GM23248 (cell line): Measurements from ENCODE around the gene MAP2. TPM values are rescaled to one million over a fixed set of nuclear protein-coding genes. Genes with fewer than 3 reads are reported as not detected.
A peak's percentile ranks its signal among the peaks of the same experiment; 100 is the strongest.

Experiments
- DNase-seq: peaks from one replicate; pipeline ENCODE4 v3.0.0-alpha.2; 2015
- H2AFZ ChIP-seq: fragments of 200-600 bp; sonication (generic); 2 replicates; pipeline ENCODE4 v1.6.1; 2016; ENCODE audit warnings: antibody characterized with exemption
- H3F3A ChIP-seq: fragments of 200-600 bp; sonication (generic); 2 replicates; pipeline ENCODE4 v1.6.1; 2016; ENCODE audit warnings: mild to moderate bottlenecking, antibody characterized with exemption, mixed run types; ENCODE audit not compliant: insufficient read depth
- H3K27ac ChIP-seq: fragments of 200-600 bp; sonication (generic); 2 replicates; pipeline ENCODE4 v1.5.1; 2016; ENCODE audit warnings: mild to moderate bottlenecking
- H3K27me3 ChIP-seq: fragments of 200-600 bp; sonication (generic); replicated peaks from 2 replicates; pipeline ENCODE4 v1.6.1; 2016; ENCODE audit warnings: mild to moderate bottlenecking; ENCODE audit not compliant: insufficient read depth
- H3K36me3 ChIP-seq: fragments of 200-600 bp; sonication (generic); 2 replicates; pipeline ENCODE4 v1.6.1; 2016; ENCODE audit warnings: low read depth, mild to moderate bottlenecking
- H3K4me1 ChIP-seq: fragments of 200-600 bp; sonication (generic); 2 replicates; pipeline ENCODE4 v1.6.1; 2016; ENCODE audit warnings: mild to moderate bottlenecking; ENCODE audit not compliant: insufficient read depth
- H3K4me2 ChIP-seq: fragments of 200-600 bp; sonication (generic); one replicate; pipeline ENCODE4 v1.6.1; 2016; ENCODE audit warnings: mild to moderate bottlenecking; ENCODE audit not compliant: unreplicated experiment
- H3K4me3 ChIP-seq: fragments of 200-600 bp; sonication (generic); 2 replicates; pipeline ENCODE4 v1.5.1; 2016; ENCODE audit warnings: mild to moderate bottlenecking
- H3K79me2 ChIP-seq: fragments of 200-600 bp; sonication (generic); 2 replicates; pipeline ENCODE4 v1.6.1; 2016; ENCODE audit warnings: mild to moderate bottlenecking; ENCODE audit not compliant: insufficient read depth
- H3K9ac ChIP-seq: fragments of 200-600 bp; sonication (generic); 2 replicates; pipeline ENCODE4 v1.6.1; 2016; ENCODE audit warnings: mild to moderate bottlenecking
- H3K9me2 ChIP-seq: fragments of 200-600 bp; sonication (generic); 2 replicates; pipeline ENCODE4 v1.6.1; 2016; ENCODE audit warnings: mixed run types, mild to moderate bottlenecking, moderate library complexity; ENCODE audit not compliant: insufficient read depth
- H3K9me3 ChIP-seq: fragments of 200-600 bp; sonication (generic); one replicate; pipeline ENCODE4 v1.6.1; 2017; ENCODE audit warnings: low read depth
- H4K20me1 ChIP-seq: fragments of 200-600 bp; sonication (generic); 2 replicates; pipeline ENCODE4 v1.6.0; 2016; ENCODE audit not compliant: insufficient read depth
- EZH2 ChIP-seq: fragments of 200-600 bp; sonication (generic); IDR thresholded peaks from 2 replicates; pipeline ENCODE4 v1.6.1; 2018; ENCODE audit warnings: antibody characterized with exemption, mild to moderate bottlenecking; ENCODE audit not compliant: insufficient read depth, poor library complexity, severe bottlenecking
- EZH2phosphoT487 ChIP-seq: fragments of 200-600 bp; sonication (generic); IDR thresholded peaks from 2 replicates; pipeline ENCODE4 v1.6.1; 2018; ENCODE audit warnings: antibody characterized with exemption, moderate library complexity, mild to moderate bottlenecking, low read depth; ENCODE audit not compliant: insufficient read depth
- WGBS, 2 experiments: methylation state at CpG; one replicate each; pipeline ENCODE4 v1.1.6; 2015 to 2017; ENCODE audit warnings: low lambda C conversion rate in 2 of 2, low coverage in 1 of 2; ENCODE audit errors: missing lambda C conversion rate in 2 of 2; 5-methylcytosine and 5-hydroxymethylcytosine counted together
- in situ Hi-C: fragments of 300-500 bp; cut with MboI; formaldehyde crosslinking; loops from 2 replicates; pipeline ENCODE4 v1.15.0; 2020
- polyA plus RNA-seq: library from polyadenylated mRNA; unstranded; fragments of >200 nt; fragmentation: Nextera tagmentation; extraction: Ambion mirVana; gene quantifications from 2 replicates; pipeline ENCODE4 v1.2.1, GENCODE V29; 2016
- total RNA-seq: library from RNA; depleted of rRNA; stranded (reverse); fragments of >200 nt; shearing (Covaris generic); gene quantifications from 2 replicates; pipeline ENCODE4 v1.2.3, GENCODE V29; 2014

MAP2 gene
- total and polyA plus RNA-seq, 2 experiments from 2014 or later = 1.1 to 7.6 TPM

- H4K20me1 ChIP-seq = no peaks in the 10 kb centered on the region
- H3K36me3 ChIP-seq = no peaks in the 10 kb centered on the region
- H3K79me2 ChIP-seq = no peaks in the 10 kb centered on the region
- TF ChIP-seq EZH2 (no peak), EZH2phosphoT487 (no peak)
- no peaks in the 10 kb centered on the region for H3K9me3 ChIP-seq
- H3F3A ChIP-seq = no peaks in the 10 kb centered on the region
- H3K9me2 ChIP-seq = no peaks in the 10 kb centered on the region
- no peak overlapping the region for H3K4me2 ChIP-seq
- no peak overlapping the region for H3K4me3 ChIP-seq
- DNase-seq = no peak
- in situ Hi-C loops = no loop called here
- no peaks in the 10 kb centered on the region for H3K27me3 ChIP-seq
- H3K9ac ChIP-seq = no peak overlapping the region
- H3K27ac ChIP-seq = no peak overlapping the region
- no peaks in the 10 kb centered on the region for H3K4me1 ChIP-seq
- H2AFZ ChIP-seq = no peak overlapping the region
Measured at GRCh38 chr2:209519906-209520305, 96.1 kb downstream of the MAP2 start.

GRCh38 chr2:209523041-209523740 is 99.3 kb downstream of the MAP2 start:
- Histone ChIP-seq H3K9me3 (no peaks in the 10 kb centered on the region), H3K27me3 (no peaks in the 10 kb centered on the region), H3K9ac (no peak overlapping the region), H3K27ac (no peak overlapping the region), H3K4me2 (no peak overlapping the region), H3K4me3 (no peak overlapping the region), H2AFZ (no peak overlapping the region), H3K79me2 (no peaks in the 10 kb centered on the region), H3K4me1 (peaks cover 21% of the 10 kb centered on the region), H3F3A (peaks cover 17% of the 10 kb centered on the region), H3K9me2 (no peaks in the 10 kb centered on the region), H4K20me1 (no peaks in the 10 kb centered on the region), H3K36me3 (no peaks in the 10 kb centered on the region)
- no peak for DNase-seq
- TF ChIP-seq EZH2 (no peak), EZH2phosphoT487 (no peak)
- in situ Hi-C loops = no loop called here
- WGBS, 2 experiments = 67 to 71% methylated on average over 8 of the region's 8 CpGs

GRCh38 chr2:209523867-209524266 is 100.0 kb downstream of the MAP2 start:
- in situ Hi-C loops = no loop called here
- Histone ChIP-seq H4K20me1 (no peaks in the 10 kb centered on the region), H3K9ac (no peak overlapping the region), H3K4me2 (no peak overlapping the region), H3K9me3 (no peaks in the 10 kb centered on the region), H3K27me3 (no peaks in the 10 kb centered on the region), H3F3A (peaks cover 17% of the 10 kb centered on the region), H2AFZ (no peak overlapping the region), H3K4me1 (peaks cover 21% of the 10 kb centered on the region), H3K9me2 (no peaks in the 10 kb centered on the region), H3K4me3 (no peak overlapping the region), H3K79me2 (no peaks in the 10 kb centered on the region), H3K27ac (no peak overlapping the region), H3K36me3 (no peaks in the 10 kb centered on the region)
- TF ChIP-seq EZH2phosphoT487 (no peak), EZH2 (no peak)
- DNase-seq = no peak
- 86 to 93% methylated on average over 2 of the region's 2 CpGs for WGBS, 2 experiments

- peak; percentile 23 for DNase-seq
- H2AFZ ChIP-seq = peak overlapping the region; percentile 28; the same call in 1 of the 2 replicates
Measured at GRCh38 chr2:209525331-209525730, 101.5 kb downstream of the MAP2 start.

More at GRCh38 chr2:209525331-209525730, 101.5 kb downstream of the MAP2 start:
- peak overlapping the region; percentile 66 for H3K27ac ChIP-seq
- H3K9me2 ChIP-seq = no peaks in the 10 kb centered on the region
- peak overlapping the region; percentile 86 for H3K4me2 ChIP-seq
- H4K20me1 ChIP-seq = no peaks in the 10 kb centered on the region
- no peaks in the 10 kb centered on the region for H3K27me3 ChIP-seq
- H3K36me3 ChIP-seq = no peaks in the 10 kb centered on the region
- WGBS, 2 experiments = 24 to 28% methylated on average over 3 of the region's 3 CpGs
- peaks cover 21% of the 10 kb centered on the region for H3K4me1 ChIP-seq
- TF ChIP-seq EZH2phosphoT487 (no peak), EZH2 (no peak)
- H3K4me3 ChIP-seq = peak overlapping the region; percentile 53; the same call in 1 of the 2 replicates
- no peaks in the 10 kb centered on the region for H3K79me2 ChIP-seq
- peak overlapping the region; percentile 49; the same call in 1 of the 2 replicates for H3K9ac ChIP-seq
- no peaks in the 10 kb centered on the region for H3K9me3 ChIP-seq
- H3F3A ChIP-seq = peaks cover 17% of the 10 kb centered on the region
- in situ Hi-C loops = no loop called here
